Ishikawa (cell line): ENCODE measurements around the gene PHF23.

ENCODE experiments used
- CEBPB ChIP-seq: IDR thresholded peaks from 2 replicates; pipeline ENCODE4 v1.6.1; 2012
- CREB1 ChIP-seq: IDR thresholded peaks from 2 replicates; pipeline ENCODE4 v1.6.1; 2012; ENCODE audit warnings: low read depth
- EGR1 ChIP-seq: IDR thresholded peaks from 2 replicates; pipeline ENCODE4 v1.6.1; 2012
- EP300 ChIP-seq: IDR thresholded peaks from 2 replicates; pipeline ENCODE4 v1.6.1; 2012; ENCODE audit warnings: borderline replicate concordance
- FOXM1 ChIP-seq: IDR thresholded peaks from 2 replicates; pipeline ENCODE4 v1.6.1; 2012; ENCODE audit warnings: low read depth, borderline replicate concordance
- NFIC ChIP-seq: IDR thresholded peaks from 2 replicates; pipeline ENCODE4 v1.6.1; 2012
- RAD21 ChIP-seq: IDR thresholded peaks from 2 replicates; pipeline ENCODE4 v1.6.1; 2012; ENCODE audit warnings: low read depth
- TAF1 ChIP-seq: IDR thresholded peaks from 2 replicates; pipeline ENCODE4 v1.6.1; 2012; ENCODE audit warnings: low read depth, mild to moderate bottlenecking
- TCF12 ChIP-seq: IDR thresholded peaks from 2 replicates; pipeline ENCODE4 v1.6.1; 2012; ENCODE audit warnings: low read depth
- TEAD4 ChIP-seq: IDR thresholded peaks from 2 replicates; pipeline ENCODE4 v1.6.1; 2012
- YY1 ChIP-seq: IDR thresholded peaks from 2 replicates; pipeline ENCODE4 v1.6.1; 2012; ENCODE audit warnings: low read depth
- ZBTB7A ChIP-seq: IDR thresholded peaks from 2 replicates; pipeline ENCODE4 v1.6.1; 2012; ENCODE audit warnings: low read depth
- TF ChIP-seq, protein P1 (sequence below): IDR thresholded peaks from 2 replicates; pipeline ENCODE4 v1.6.1; 2012
- TF ChIP-seq, protein P2 (sequence below): IDR thresholded peaks from 2 replicates; pipeline ENCODE4 v1.6.1; 2012
- TF ChIP-seq, protein P3 (sequence below): IDR thresholded peaks from 2 replicates; pipeline ENCODE4 v1.6.1; 2012; ENCODE audit warnings: low read depth, mild to moderate bottlenecking

PHF23 gene

DNA sequence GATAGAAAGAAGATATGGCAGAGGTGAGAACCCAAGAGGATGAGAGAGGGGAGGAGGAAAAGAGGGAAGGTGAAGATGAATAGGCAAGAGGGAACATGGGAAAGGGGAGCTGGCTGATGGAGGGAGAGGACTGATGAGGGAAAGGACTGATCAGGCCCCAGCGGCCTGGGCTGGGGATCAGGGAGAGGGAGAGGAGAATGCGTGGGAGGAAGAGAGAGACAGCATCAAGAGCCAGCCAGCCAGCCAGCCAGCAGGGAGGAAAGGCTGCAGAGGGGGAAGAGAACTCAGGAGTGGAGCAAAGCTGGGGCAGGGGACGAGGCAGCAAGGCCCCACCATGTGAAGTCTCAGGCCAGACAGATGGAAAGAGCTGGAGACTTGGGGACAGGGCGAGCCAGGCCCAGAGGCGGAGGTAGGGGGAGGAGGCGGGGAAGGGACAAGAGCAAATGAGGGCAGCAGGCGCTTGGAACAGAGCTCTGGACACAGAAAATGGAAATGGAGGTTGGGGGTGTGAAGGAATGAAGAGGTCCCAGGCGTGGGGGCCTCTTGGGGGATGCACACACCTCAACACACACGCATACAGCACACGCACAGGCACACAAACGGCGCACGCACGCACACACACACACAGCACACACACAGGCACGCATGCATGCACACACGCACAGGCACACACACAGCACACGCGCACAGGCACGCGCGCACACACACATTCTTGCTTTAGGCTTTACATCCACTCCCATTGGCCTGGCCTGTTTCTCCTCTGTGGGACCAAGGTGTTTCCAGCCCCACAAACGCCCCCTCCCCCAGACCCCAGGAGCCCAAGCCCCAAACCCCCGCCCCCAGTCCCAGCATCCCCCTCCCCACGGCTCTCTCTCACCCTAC, 31.9 kb downstream of the PHF23 start:
- TF ChIP-seq NFIC (no peak), TEAD4 (no peak), EGR1 (no peak), ZBTB7A (no peak), CREB1 (no peak), RAD21 (no peak), FOXM1 (no peak), CEBPB (no peak), EP300 (no peak), TCF12 (no peak)
- TF ChIP-seq, protein P1, sequence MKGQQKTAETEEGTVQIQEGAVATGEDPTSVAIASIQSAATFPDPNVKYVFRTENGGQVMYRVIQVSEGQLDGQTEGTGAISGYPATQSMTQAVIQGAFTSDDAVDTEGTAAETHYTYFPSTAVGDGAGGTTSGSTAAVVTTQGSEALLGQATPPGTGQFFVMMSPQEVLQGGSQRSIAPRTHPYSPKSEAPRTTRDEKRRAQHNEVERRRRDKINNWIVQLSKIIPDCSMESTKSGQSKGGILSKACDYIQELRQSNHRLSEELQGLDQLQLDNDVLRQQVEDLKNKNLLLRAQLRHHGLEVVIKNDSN, result no peak
- TF ChIP-seq, protein P2, sequence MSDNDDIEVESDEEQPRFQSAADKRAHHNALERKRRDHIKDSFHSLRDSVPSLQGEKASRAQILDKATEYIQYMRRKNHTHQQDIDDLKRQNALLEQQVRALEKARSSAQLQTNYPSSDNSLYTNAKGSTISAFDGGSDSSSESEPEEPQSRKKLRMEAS, result no peak
- TF ChIP-seq, protein P3, sequence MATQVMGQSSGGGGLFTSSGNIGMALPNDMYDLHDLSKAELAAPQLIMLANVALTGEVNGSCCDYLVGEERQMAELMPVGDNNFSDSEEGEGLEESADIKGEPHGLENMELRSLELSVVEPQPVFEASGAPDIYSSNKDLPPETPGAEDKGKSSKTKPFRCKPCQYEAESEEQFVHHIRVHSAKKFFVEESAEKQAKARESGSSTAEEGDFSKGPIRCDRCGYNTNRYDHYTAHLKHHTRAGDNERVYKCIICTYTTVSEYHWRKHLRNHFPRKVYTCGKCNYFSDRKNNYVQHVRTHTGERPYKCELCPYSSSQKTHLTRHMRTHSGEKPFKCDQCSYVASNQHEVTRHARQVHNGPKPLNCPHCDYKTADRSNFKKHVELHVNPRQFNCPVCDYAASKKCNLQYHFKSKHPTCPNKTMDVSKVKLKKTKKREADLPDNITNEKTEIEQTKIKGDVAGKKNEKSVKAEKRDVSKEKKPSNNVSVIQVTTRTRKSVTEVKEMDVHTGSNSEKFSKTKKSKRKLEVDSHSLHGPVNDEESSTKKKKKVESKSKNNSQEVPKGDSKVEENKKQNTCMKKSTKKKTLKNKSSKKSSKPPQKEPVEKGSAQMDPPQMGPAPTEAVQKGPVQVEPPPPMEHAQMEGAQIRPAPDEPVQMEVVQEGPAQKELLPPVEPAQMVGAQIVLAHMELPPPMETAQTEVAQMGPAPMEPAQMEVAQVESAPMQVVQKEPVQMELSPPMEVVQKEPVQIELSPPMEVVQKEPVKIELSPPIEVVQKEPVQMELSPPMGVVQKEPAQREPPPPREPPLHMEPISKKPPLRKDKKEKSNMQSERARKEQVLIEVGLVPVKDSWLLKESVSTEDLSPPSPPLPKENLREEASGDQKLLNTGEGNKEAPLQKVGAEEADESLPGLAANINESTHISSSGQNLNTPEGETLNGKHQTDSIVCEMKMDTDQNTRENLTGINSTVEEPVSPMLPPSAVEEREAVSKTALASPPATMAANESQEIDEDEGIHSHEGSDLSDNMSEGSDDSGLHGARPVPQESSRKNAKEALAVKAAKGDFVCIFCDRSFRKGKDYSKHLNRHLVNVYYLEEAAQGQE, result no peak

DNA sequence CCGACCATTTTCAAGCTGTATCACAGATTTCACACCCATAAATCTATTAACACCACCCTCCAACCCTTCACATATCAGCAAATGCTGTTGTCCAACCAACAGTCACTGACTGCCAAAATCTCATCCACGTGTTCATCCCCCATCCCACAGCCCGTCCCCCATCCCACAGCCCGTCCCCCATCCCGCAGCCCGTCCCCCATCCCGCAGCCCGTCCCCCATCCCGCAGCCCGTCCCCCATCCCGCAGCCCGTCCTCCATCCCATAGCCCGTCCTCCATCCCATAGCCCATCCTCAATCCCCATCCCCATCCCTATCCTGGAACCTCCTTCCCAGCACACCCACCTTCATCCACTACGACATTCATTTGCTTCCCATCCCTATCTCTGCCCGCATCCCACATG, 33.7 kb downstream of the PHF23 start:
- TF ChIP-seq RAD21 (no peak), YY1 (no peak), CEBPB (no peak), TEAD4 (no peak), EGR1 (no peak), CREB1 (no peak), ZBTB7A (no peak), EP300 (no peak), TCF12 (no peak), FOXM1 (no peak), NFIC (no peak), TAF1 (no peak)
- TF ChIP-seq, protein P1, result no peak
- TF ChIP-seq, protein P3, result no peak
- TF ChIP-seq, protein P2, result no peak

DNA sequence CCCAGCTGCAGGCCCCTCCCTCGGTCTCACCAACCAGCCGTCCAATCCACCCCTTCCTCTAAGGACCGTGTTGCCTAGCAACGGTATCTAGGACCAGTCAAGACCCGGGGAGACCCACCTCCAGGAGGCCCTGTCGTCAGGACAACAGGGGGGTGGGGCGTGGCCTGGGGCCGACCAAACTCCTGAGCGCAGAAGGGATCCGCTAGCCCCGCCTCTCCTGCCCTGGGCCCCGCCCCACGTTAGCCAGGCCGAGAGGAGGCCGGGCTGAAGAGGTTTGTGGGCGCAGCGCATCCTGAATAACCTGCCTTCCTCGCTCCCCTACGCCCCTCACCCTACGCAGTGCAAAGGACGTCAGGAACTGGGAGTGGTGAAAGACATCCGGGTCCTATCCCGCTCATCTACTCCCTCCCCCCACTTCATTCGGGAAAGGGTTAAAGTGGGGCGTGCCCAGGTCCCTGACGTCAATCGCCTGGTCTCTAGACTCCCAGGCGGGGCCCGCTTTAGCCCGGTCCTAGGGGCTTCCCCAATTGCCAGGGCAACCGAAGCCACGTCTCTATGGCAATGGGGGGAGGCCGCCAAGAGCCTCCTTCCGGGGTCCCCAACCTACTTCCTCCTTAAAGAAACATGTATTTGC, 34.3 kb downstream of the PHF23 start:
- no peak for TF ChIP-seq TEAD4
- TF ChIP-seq FOXM1, result no peak
- TF ChIP-seq YY1, result no peak
- TF ChIP-seq NFIC, result no peak
- peak; percentile 56; the same call in 1 of the 2 replicates for TF ChIP-seq CREB1
- TF ChIP-seq, protein P1, result no peak
- TF ChIP-seq RAD21, result no peak
- TF ChIP-seq CEBPB, result no peak
- TF ChIP-seq, protein P2, result no peak
- no peak for TF ChIP-seq EP300
- TF ChIP-seq ZBTB7A, result peak; percentile 45; the same call in 1 of the 2 replicates
- TF ChIP-seq TCF12, result peak; percentile 42; the same call in 1 of the 2 replicates
- TF ChIP-seq, protein P3, result no peak
- no peak for TF ChIP-seq EGR1
- no peak for TF ChIP-seq TAF1
